Keratinocyte (primary cell): ENCODE measurements around the gene MRPL10. TPM values are rescaled to one million over a fixed set of nuclear protein-coding genes. Genes with fewer than 3 reads are reported as not detected.

ENCODE experiments used
- DNase-seq: peaks from one replicate; pipeline ENCODE4 v3.0.0-alpha.2; 2011; ENCODE audit warnings: low read depth, missing footprints, low spot score
- FAIRE-seq: peaks from 2 replicates; lab custom pipeline; 2011; peaks lifted over from hg19 to GRCh38; lab: Jason Lieb, UNC
- H2AFZ ChIP-seq: 2 replicates; pipeline ENCODE4 v1.6.0; 2012; ENCODE audit warnings: low read length, control low read depth, inconsistent platforms; ENCODE audit not compliant: control insufficient read depth
- H3K27ac ChIP-seq: 2 replicates; pipeline ENCODE4 v1.5.1; 2011; ENCODE audit warnings: low read length; ENCODE audit not compliant: control insufficient read depth, insufficient read depth
- H3K27me3 ChIP-seq: 3 replicates; pipeline ENCODE4 v1.6.0; 2011; ENCODE audit warnings: low read length; ENCODE audit not compliant: control insufficient read depth, insufficient read depth; ENCODE audit errors: extremely low read depth
- H3K36me3 ChIP-seq, 2 experiments: 2 replicates in 1 of 2; 3 replicates in 1 of 2; pipeline ENCODE4 v1.5.1; 2011; ENCODE audit warnings: low read length in 2 of 2, mild to moderate bottlenecking in 1 of 2; ENCODE audit not compliant: control insufficient read depth in 2 of 2, insufficient read depth in 2 of 2; ENCODE audit errors: extremely low read depth in 1 of 2
- H3K4me1 ChIP-seq: 3 replicates; pipeline ENCODE4 v1.5.1; 2011; ENCODE audit warnings: low read length; ENCODE audit not compliant: control insufficient read depth, insufficient read depth; ENCODE audit errors: extremely low read depth
- H3K4me2 ChIP-seq: 3 replicates; pipeline ENCODE4 v1.6.0; 2011; ENCODE audit warnings: low read depth, low read length; ENCODE audit not compliant: control insufficient read depth, insufficient read depth; ENCODE audit errors: extremely low read depth
- H3K4me3 ChIP-seq, 3 experiments: fragments of 200-600 bp in 1 of 3; sonication (generic) in 1 of 3; 2 replicates in 2 of 3; 3 replicates in 1 of 3; pipeline ENCODE4 v1.5.1; 2011 to 2016; ENCODE audit warnings: low read length in 3 of 3, mild to moderate bottlenecking in 3 of 3, control low read depth in 2 of 3, inconsistent platforms in 1 of 3, low read depth in 1 of 3, mixed read lengths in 1 of 3, mixed run types in 1 of 3, moderate library complexity in 1 of 3; ENCODE audit not compliant: control insufficient read depth in 2 of 3, insufficient read depth in 2 of 3; ENCODE audit errors: extremely low read depth in 1 of 3
- H3K79me2 ChIP-seq: 2 replicates; pipeline ENCODE4 v1.6.0; 2012; ENCODE audit warnings: low read length; ENCODE audit not compliant: control insufficient read depth, insufficient read depth
- H3K9ac ChIP-seq: 3 replicates; pipeline ENCODE4 v1.6.0; 2011; ENCODE audit warnings: low read length; ENCODE audit not compliant: control insufficient read depth, insufficient read depth; ENCODE audit errors: extremely low read depth
- H3K9me1 ChIP-seq: 3 replicates; pipeline ENCODE4 v1.6.0; 2011; ENCODE audit warnings: low read length; ENCODE audit not compliant: control insufficient read depth, insufficient read depth; ENCODE audit errors: extremely low read depth
- H3K9me3 ChIP-seq: 2 replicates; pipeline ENCODE4 v1.5.1; 2012; ENCODE audit warnings: low read depth, low read length; ENCODE audit not compliant: control insufficient read depth
- H4K20me1 ChIP-seq: 3 replicates; pipeline ENCODE4 v1.6.0; 2011; ENCODE audit warnings: low read length; ENCODE audit not compliant: control insufficient read depth, insufficient read depth; ENCODE audit errors: extremely low read depth
- EZH2 ChIP-seq: IDR thresholded peaks from one replicate; pipeline ENCODE4 v1.6.1; 2012; ENCODE audit warnings: inconsistent platforms, mild to moderate bottlenecking, low read length, moderate library complexity
- dilution Hi-C: fragments of 300-500 bp; cut with MboI; formaldehyde crosslinking; loops from one replicate; pipeline ENCODE4 v1.7.0; 2020; ENCODE audit warnings: low sequenced_read_pairs; ENCODE audit not compliant: extremely low pct_ligation_motif_present
- polyA plus RNA-seq, 5 experiments: library from polyadenylated mRNA; depleted of rRNA in 3 of 5; stranded (reverse) in 3 of 5; stranded (forward) in 1 of 5; unstranded in 1 of 5; fragments of >200 nt; gene quantifications; 1 replicate in 1 of 5; 2 replicates in 3 of 5; 3 replicates in 1 of 5; pipeline versions ENCODE4 v1.2.1 to v1.2.3, GENCODE V29; 2011 to 2012; ENCODE audit warnings: missing spikeins in 2 of 5, low read depth in 1 of 5, low replicate concordance in 1 of 5
- TF ChIP-seq, protein P1 (sequence below), 3 experiments: IDR thresholded peaks in 1 of 3; conservative IDR thresholded peaks in 1 of 3; optimal IDR thresholded peaks in 1 of 3; 2 replicates in 2 of 3; 3 replicates in 1 of 3; pipeline versions ENCODE3 to v1.5.1; 2011; ENCODE audit warnings: low read length in 3 of 3, mild to moderate bottlenecking in 3 of 3, moderate library complexity in 2 of 3, control low read depth in 1 of 3, inconsistent platforms in 1 of 3; ENCODE audit not compliant: insufficient read depth in 2 of 3; ENCODE audit errors: extremely low read depth in 1 of 3

Gene MRPL10
- polyA plus RNA-seq, 1 donor (not counting 4 experiments of a cell fraction or from before 2014, with no cell fraction given), result 42.4 TPM

- FAIRE-seq, result no peak
- no peaks in the 10 kb centered on the region for H4K20me1 ChIP-seq
- no peak overlapping the region for H3K9ac ChIP-seq
Observed at GRCh38 chr17:47785538-47786123, 45.7 kb downstream of the MRPL10 start.

DNA sequence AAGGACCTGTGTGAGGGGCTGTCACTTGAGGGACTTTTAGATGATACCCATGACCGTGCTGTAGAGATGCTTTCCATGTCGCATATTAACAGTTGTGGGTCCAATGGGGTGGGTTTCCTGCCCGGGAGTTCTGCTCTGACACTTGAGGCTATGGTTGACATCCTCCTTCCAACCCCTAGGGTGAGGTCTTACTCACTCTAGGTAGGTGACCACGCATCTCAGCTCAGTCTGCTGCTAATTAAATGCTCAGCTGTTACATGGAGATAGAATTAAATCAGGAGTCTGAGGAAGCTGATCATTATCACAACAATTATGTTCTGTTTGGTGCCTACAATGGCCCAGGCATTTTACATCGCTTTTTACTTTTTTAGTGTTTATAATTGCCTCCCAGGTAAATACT is 49.9 kb downstream of the MRPL10 start:
- Histone ChIP-seq H3K27me3 (peaks cover 32% of the 10 kb centered on the region), H3K27ac (no peak overlapping the region), H3K4me2 (no peak overlapping the region), H3K36me3 (no peaks in the 10 kb centered on the region), H2AFZ (no peak overlapping the region), H4K20me1 (no peaks in the 10 kb centered on the region), H3K4me3 (no peak overlapping the region), H3K79me2 (no peaks in the 10 kb centered on the region), H3K4me1 (no peaks in the 10 kb centered on the region), H3K9me3 (no peaks in the 10 kb centered on the region), H3K9ac (no peak overlapping the region), H3K9me1 (no peaks in the 10 kb centered on the region)
- FAIRE-seq (no peak), DNase-seq (no peak)
- TF ChIP-seq EZH2, result no peak
- TF ChIP-seq, protein P1, sequence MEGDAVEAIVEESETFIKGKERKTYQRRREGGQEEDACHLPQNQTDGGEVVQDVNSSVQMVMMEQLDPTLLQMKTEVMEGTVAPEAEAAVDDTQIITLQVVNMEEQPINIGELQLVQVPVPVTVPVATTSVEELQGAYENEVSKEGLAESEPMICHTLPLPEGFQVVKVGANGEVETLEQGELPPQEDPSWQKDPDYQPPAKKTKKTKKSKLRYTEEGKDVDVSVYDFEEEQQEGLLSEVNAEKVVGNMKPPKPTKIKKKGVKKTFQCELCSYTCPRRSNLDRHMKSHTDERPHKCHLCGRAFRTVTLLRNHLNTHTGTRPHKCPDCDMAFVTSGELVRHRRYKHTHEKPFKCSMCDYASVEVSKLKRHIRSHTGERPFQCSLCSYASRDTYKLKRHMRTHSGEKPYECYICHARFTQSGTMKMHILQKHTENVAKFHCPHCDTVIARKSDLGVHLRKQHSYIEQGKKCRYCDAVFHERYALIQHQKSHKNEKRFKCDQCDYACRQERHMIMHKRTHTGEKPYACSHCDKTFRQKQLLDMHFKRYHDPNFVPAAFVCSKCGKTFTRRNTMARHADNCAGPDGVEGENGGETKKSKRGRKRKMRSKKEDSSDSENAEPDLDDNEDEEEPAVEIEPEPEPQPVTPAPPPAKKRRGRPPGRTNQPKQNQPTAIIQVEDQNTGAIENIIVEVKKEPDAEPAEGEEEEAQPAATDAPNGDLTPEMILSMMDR (optimal IDR thresholded peaks at IDR 0.05 in 1 of 3, IDR thresholded peaks at IDR 0.05 in 1 of 3, conservative IDR thresholded peaks at IDR 0.05 in 1 of 3; ENCODE audit: extremely low read depth in 1 of 3, insufficient read depth in 2 of 3, low read length in 3 of 3), result no peak
- dilution Hi-C loops, result no loop called here

More at GRCh38 chr17:47785538-47786123, 45.7 kb downstream of the MRPL10 start:
- H3K36me3 ChIP-seq, result no peaks in the 10 kb centered on the region
- no peak overlapping the region for H3K27ac ChIP-seq
- H3K9me1 ChIP-seq, result no peaks in the 10 kb centered on the region
- no peaks in the 10 kb centered on the region for H3K79me2 ChIP-seq
- DNase-seq, result no peak
- H3K9me3 ChIP-seq, result no peaks in the 10 kb centered on the region
- H2AFZ ChIP-seq, result no peak overlapping the region
- TF ChIP-seq EZH2, result no peak
- TF ChIP-seq, protein P1 (optimal IDR thresholded peaks at IDR 0.05 in 1 of 3, IDR thresholded peaks at IDR 0.05 in 1 of 3, conservative IDR thresholded peaks at IDR 0.05 in 1 of 3; ENCODE audit: extremely low read depth in 1 of 3, insufficient read depth in 2 of 3, low read length in 3 of 3), result no peak
- no peak overlapping the region for H3K4me3 ChIP-seq
- H3K4me2 ChIP-seq, result no peak overlapping the region
- no peaks in the 10 kb centered on the region for H3K4me1 ChIP-seq
- peaks cover 29% of the 10 kb centered on the region for H3K27me3 ChIP-seq
- dilution Hi-C loops, result no loop called here
